ENCODE results near the gene CAPG. TPM values are rescaled to one million over a fixed set of nuclear protein-coding genes. Genes with fewer than 3 reads are reported as not detected.

The CAPG gene
- total and polyA plus RNA-seq, 9 of the 15 experiments (the other 6 are each of a cell fraction or from before 2014, with no cell fraction given), result 10.6 to 90.4 (median 56.0) TPM

DNA sequence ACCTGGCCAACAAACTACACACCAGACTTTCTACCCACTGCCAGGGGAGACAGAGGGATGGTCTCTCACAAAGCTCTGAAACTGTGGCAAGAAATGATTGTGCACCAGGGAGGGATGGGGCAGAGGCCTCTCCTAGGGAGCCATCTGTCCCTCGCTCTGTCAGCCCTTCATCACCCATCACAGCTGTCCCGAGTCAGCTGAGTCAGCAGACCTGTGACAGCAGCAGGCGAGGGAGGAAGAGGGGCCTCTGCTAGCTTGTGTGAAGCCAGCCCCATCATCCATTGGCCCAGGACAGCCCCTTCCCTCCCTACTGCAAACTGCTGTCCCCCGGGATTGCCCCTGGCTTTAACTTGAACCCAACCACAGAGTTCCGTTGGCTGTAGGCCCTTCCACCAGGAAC is 13.4 kb upstream of the CAPG start (continued):
- TF ChIP-seq MGA (IDR thresholded peaks at IDR 0.05) (peak; percentile 18; the same call in 1 of the 2 replicates), ZNF79 (CRISPR knock-in tag; IDR thresholded peaks at IDR 0.05; ENCODE audit: low read depth) (no peak), EHMT2 (IDR thresholded peaks at IDR 0.05) (no peak), GTF2F1 (IDR thresholded peaks at IDR 0.05; ENCODE audit: low read depth, low read length) (no peak), GMEB1 (CRISPR knock-in tag; IDR thresholded peaks at IDR 0.05) (no peak), ZNF592 (IDR thresholded peaks at IDR 0.05) (peak; percentile 75; the same call in 1 of the 2 replicates), POLR3G (IDR thresholded peaks at IDR 0.05; ENCODE audit: extremely low read depth, insufficient read length, insufficient replicate concordance) (no peak), SMARCA4 (IDR thresholded peaks at IDR 0.05) (0 out of 2 replicates have a peak, but pooled peaks have one; percentile 9)
